ENCODE results near the gene MAN2A2.
"Not testable (repeated sequence)": the region's sequence is repeated elsewhere in the genome, so short reads cannot be mapped to it uniquely, and the experiment has no call there.

MAN2A2 gene

GRCh38 chr15:90872486-90873184 is 30.5 kb upstream of the MAN2A2 start:
- Histone ChIP-seq H3K4me3 (ENCODE audit: low read depth in 1 of 2, low read length in 1 of 2) (peak overlapping the region; percentile 78 to 90), H3K27me3 (no peaks in the 10 kb centered on the region), H3K9me3 (no peaks in the 10 kb centered on the region), H3K27ac (peak overlapping the region; percentile 93), H3K4me1 (ENCODE audit: control insufficient read depth in 1 of 2, insufficient read depth in 1 of 2, low read depth in 1 of 2, low read length in 1 of 2) (peaks cover 46 to 49% of the 10 kb centered on the region in 2 experiments), H3K36me3 (peaks cover 26% of the 10 kb centered on the region)
- TF ChIP-seq, protein P1, sequence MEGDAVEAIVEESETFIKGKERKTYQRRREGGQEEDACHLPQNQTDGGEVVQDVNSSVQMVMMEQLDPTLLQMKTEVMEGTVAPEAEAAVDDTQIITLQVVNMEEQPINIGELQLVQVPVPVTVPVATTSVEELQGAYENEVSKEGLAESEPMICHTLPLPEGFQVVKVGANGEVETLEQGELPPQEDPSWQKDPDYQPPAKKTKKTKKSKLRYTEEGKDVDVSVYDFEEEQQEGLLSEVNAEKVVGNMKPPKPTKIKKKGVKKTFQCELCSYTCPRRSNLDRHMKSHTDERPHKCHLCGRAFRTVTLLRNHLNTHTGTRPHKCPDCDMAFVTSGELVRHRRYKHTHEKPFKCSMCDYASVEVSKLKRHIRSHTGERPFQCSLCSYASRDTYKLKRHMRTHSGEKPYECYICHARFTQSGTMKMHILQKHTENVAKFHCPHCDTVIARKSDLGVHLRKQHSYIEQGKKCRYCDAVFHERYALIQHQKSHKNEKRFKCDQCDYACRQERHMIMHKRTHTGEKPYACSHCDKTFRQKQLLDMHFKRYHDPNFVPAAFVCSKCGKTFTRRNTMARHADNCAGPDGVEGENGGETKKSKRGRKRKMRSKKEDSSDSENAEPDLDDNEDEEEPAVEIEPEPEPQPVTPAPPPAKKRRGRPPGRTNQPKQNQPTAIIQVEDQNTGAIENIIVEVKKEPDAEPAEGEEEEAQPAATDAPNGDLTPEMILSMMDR (IDR thresholded peaks at IDR 0.05) = no peak

DNA sequence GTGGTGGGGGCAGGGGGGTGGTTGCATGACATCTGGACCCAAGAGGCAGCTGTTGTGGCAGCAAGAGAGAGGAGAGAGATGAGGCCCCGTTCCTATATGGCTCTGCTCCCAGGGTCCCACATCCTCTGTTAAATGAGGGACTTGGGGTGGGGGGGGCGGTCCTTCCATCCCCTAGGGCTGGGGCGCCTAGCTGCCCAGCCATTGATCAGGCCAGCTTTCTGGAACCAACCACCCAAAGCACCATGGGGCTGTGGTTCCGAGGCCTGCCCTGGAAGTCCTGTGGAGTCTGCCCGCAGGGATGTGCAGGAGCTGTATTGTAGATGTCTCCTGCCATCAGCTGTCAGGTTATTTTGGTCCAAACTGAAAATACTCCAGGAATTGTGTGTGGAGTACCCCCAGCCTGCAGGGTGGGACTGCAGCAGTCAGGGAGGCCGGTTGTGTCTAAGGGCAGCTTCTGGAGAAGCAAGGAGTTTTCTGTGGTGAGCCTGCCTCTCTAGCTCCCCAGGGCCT is 29.6 kb upstream of the MAN2A2 start:
- Histone ChIP-seq H3K36me3 (peaks cover 35% of the 10 kb centered on the region), H3K27ac (peak overlapping the region; percentile 64), H3K4me1 (ENCODE audit: control insufficient read depth in 1 of 2, insufficient read depth in 1 of 2, low read depth in 1 of 2, low read length in 1 of 2) (peaks cover 46 to 49% of the 10 kb centered on the region in 2 experiments), H3K27me3 (no peaks in the 10 kb centered on the region), H3K9me3 (no peaks in the 10 kb centered on the region), H3K4me3 (ENCODE audit: low read depth in 1 of 2, low read length in 1 of 2) (peak overlapping the region; percentile 78 to 90)
- TF ChIP-seq, protein P1 (IDR thresholded peaks at IDR 0.05) = no peak

GRCh38 chr15:90873998-90874605 is 29.0 kb upstream of the MAN2A2 start:
- Histone ChIP-seq H3K27me3 (no peaks in the 10 kb centered on the region), H3K4me1 (ENCODE audit: control insufficient read depth in 1 of 2, insufficient read depth in 1 of 2, low read depth in 1 of 2, low read length in 1 of 2) (peaks cover 44% of the 10 kb centered on the region in 2 experiments), H3K36me3 (peaks cover 41% of the 10 kb centered on the region), H3K4me3 (ENCODE audit: low read depth in 1 of 2, low read length in 1 of 2) (peak overlapping the region; percentile 78 to 90), H3K9me3 (no peaks in the 10 kb centered on the region), H3K27ac (peak overlapping the region; percentile 64)
- TF ChIP-seq, protein P1 (IDR thresholded peaks at IDR 0.05) = no peak

- H3K4me3 ChIP-seq (ENCODE audit: low read depth in 1 of 2, low read length in 1 of 2); H3K27me3 ChIP-seq; H3K27ac ChIP-seq; H3K9me3 ChIP-seq: not testable (repeated sequence)
- peaks cover 35% of the 10 kb centered on the region in 2 experiments for H3K4me1 ChIP-seq (ENCODE audit: control insufficient read depth in 1 of 2, insufficient read depth in 1 of 2, low read depth in 1 of 2, low read length in 1 of 2)
- peaks cover 50% of the 10 kb centered on the region for H3K36me3 ChIP-seq
Measured at GRCh38 chr15:90874986-90875385, 28.1 kb upstream of the MAN2A2 start.

DNA sequence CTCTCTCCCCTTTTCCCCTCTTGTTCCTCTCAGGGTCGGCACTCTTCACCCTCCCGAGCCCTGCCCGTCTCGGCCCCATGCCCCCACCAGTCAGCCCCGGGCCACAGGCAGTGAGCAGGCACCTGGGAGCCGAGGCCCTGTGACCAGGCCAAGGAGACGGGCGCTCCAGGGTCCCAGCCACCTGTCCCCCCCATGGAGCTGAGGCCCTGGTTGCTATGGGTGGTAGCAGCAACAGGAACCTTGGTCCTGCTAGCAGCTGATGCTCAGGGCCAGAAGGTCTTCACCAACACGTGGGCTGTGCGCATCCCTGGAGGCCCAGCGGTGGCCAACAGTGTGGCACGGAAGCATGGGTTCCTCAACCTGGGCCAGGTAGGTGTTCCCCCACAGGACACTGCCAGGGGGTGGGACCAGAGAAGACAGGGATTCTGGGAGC is 27.5 kb upstream of the MAN2A2 start:
- H3K4me3 ChIP-seq (ENCODE audit: low read depth in 1 of 2, low read length in 1 of 2) = no peak overlapping the region
- TF ChIP-seq, protein P1 (IDR thresholded peaks at IDR 0.05) = no peak
- peaks cover 29% of the 10 kb centered on the region in 2 experiments for H3K4me1 ChIP-seq (ENCODE audit: control insufficient read depth in 1 of 2, insufficient read depth in 1 of 2, low read depth in 1 of 2, low read length in 1 of 2)
- H3K27ac ChIP-seq = no peak overlapping the region
- H3K36me3 ChIP-seq = peaks cover 55% of the 10 kb centered on the region
- H3K27me3 ChIP-seq = no peaks in the 10 kb centered on the region
- no peaks in the 10 kb centered on the region for H3K9me3 ChIP-seq

DNA sequence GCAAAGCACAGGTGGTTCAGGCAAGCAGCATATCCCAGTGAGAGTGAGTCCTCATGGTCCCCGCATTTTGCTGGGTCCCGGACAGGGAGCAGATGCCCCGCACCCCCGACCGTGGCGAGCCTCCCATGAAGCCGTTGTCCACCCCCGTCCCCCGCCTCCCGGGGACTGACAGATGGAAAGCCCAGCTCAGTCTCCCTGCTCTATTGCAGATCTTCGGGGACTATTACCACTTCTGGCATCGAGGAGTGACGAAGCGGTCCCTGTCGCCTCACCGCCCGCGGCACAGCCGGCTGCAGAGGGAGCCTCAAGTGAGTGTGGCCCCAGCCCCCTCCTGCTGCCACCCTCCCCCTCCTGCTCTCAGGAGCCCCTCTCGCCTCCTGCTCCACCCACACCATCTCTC is 27.1 kb upstream of the MAN2A2 start:
- Histone ChIP-seq H3K27me3 (no peaks in the 10 kb centered on the region), H3K36me3 (peaks cover 60% of the 10 kb centered on the region), H3K4me1 (ENCODE audit: control insufficient read depth in 1 of 2, insufficient read depth in 1 of 2, low read depth in 1 of 2, low read length in 1 of 2) (peaks cover 24% of the 10 kb centered on the region in 2 experiments), H3K9me3 (no peaks in the 10 kb centered on the region), H3K27ac (no peak overlapping the region), H3K4me3 (ENCODE audit: low read depth in 1 of 2, low read length in 1 of 2) (no peak overlapping the region)
- TF ChIP-seq, protein P1 (IDR thresholded peaks at IDR 0.05) = no peak

All from neutrophil (primary cell).